Measurements from ENCODE around the gene HYAL1. TPM values are rescaled to one million over a fixed set of nuclear protein-coding genes. Genes with fewer than 3 reads are reported as not detected.

Gene HYAL1
- total RNA-seq, 2 experiments from 2014 or later = not detected

GRCh38 chr3:50304601-50305000, 1.2 kb upstream of the HYAL1 start:
- Mint-ChIP-seq H3K4me3 (no peak overlapping the region), H3K4me1 (ENCODE audit: low read depth) (peaks cover 18% of the 10 kb centered on the region), H3K27me3 (no peaks in the 10 kb centered on the region), H3K27ac (no peak overlapping the region), H3K9me3 (no peaks in the 10 kb centered on the region), H3K36me3 (ENCODE audit: low read depth) (peaks cover 4% of the 10 kb centered on the region)
- no peak for TF ChIP-seq CTCF (IDR thresholded peaks at IDR 0.05)
- DNase-seq = no peak
- ChIA-PET POLR2A (interaction anchor here (0.6 to 1.6 kb wide), 2 partner anchors 16 to 27 kb away, joined by 3 to 4 read pairs; no protein-coding TSS in a partner anchor), CTCF (interaction anchor here (1.2 to 1.9 kb wide), 4 partner anchors 16 to 22 kb away, joined by 3 to 5 read pairs (median 4); partner anchors contain the start of gene HYAL2)
- ATAC-seq = peak; percentile 27
- intact Hi-C loops (cut with micrococcal nuclease) = no loop called here

- Mint-ChIP-seq H3K4me1 (ENCODE audit: low read depth) (peaks cover 23% of the 10 kb centered on the region), H3K9me3 (no peaks in the 10 kb centered on the region), H3K36me3 (ENCODE audit: low read depth) (peaks cover 2% of the 10 kb centered on the region), H3K4me3 (no peak overlapping the region), H3K27me3 (no peaks in the 10 kb centered on the region), H3K27ac (no peak overlapping the region)
- ATAC-seq (no peak), DNase-seq (no peak)
- intact Hi-C loops (cut with micrococcal nuclease) = no loop called here
- POLR2A ChIA-PET = interaction anchor here (1.0 kb wide), 2 partner anchors 20 to 21 kb away, joined by 3 read pairs; partner anchors contain the start of gene HYAL2
- CTCF ChIA-PET = interaction anchor here (0.9 to 2.1 kb wide), 4 partner anchors 22 to 108 kb away, joined by 3 to 8 read pairs (median 4); no protein-coding TSS in a partner anchor
- TF ChIP-seq CTCF (IDR thresholded peaks at IDR 0.05) = no peak
Observed at GRCh38 chr3:50302095-50303012, 1.0 kb downstream of the HYAL1 start.

GRCh38 chr3:50300681-50301254, 2.6 kb downstream of the HYAL1 start:
- Mint-ChIP-seq H3K4me3 (peak overlapping the region; percentile 99), H3K27me3 (no peaks in the 10 kb centered on the region), H3K27ac (peak overlapping the region; percentile 98), H3K4me1 (ENCODE audit: low read depth) (peaks cover 23% of the 10 kb centered on the region), H3K9me3 (no peaks in the 10 kb centered on the region), H3K36me3 (ENCODE audit: low read depth) (peaks cover 1% of the 10 kb centered on the region)
- no peak for TF ChIP-seq CTCF (IDR thresholded peaks at IDR 0.05)
- ATAC-seq (no peak), DNase-seq (no peak)
- intact Hi-C loops (cut with micrococcal nuclease) = no loop called here
- CTCF ChIA-PET = interaction anchor here (1.2 to 1.5 kb wide), 2 partner anchors 29 to 65 kb away, joined by 4 read pairs; no protein-coding TSS in a partner anchor
- POLR2A ChIA-PET = interaction anchor here (0.9 to 1.8 kb wide), 3 partner anchors 19 to 40 kb away, joined by 3 to 6 read pairs (median 3); partner anchors contain the start of gene RASSF1

- CTCF ChIA-PET = interaction anchor here (0.8 to 1.9 kb wide), 14 partner anchors 9 to 105 kb away, joined by 3 to 8 read pairs (median 4); partner anchors contain the start of genes LSMEM2, RASSF1 and TUSC2
- H3K4me3 Mint-ChIP-seq = peak overlapping the region; percentile 99
- no peak for TF ChIP-seq CTCF (IDR thresholded peaks at IDR 0.05)
- peak overlapping the region; percentile 98 for H3K27ac Mint-ChIP-seq
- peak; percentile 42 for DNase-seq
- H3K36me3 Mint-ChIP-seq (ENCODE audit: low read depth) = peaks cover 1% of the 10 kb centered on the region
- intact Hi-C loops (cut with micrococcal nuclease) = no loop called here
- ATAC-seq = no peak
- no peaks in the 10 kb centered on the region for H3K27me3 Mint-ChIP-seq
- H3K9me3 Mint-ChIP-seq = no peaks in the 10 kb centered on the region
- POLR2A ChIA-PET = interaction anchor here (0.6 to 3.1 kb wide), 11 partner anchors 10 to 370 kb away, joined by 3 to 14 read pairs (median 3); partner anchors contain the start of genes CYB561D2, MON1A, NPRL2 and RASSF1
- H3K4me1 Mint-ChIP-seq (ENCODE audit: low read depth) = peaks cover 23% of the 10 kb centered on the region
Observed at GRCh38 chr3:50299929-50300680, 3.3 kb downstream of the HYAL1 start.

All from activated CD8-positive, alpha-beta T cell treated with anti-CD3 and anti-CD28 coated beads for 36 hours (primary cell).